Activated CD8-positive, alpha-beta memory T cell treated with anti-CD3 and anti-CD28 coated beads, Interleukin-2, amount 50 U/mL, for 1 hour (primary cell): ENCODE measurements around the gene ACER2.

Experiments used
- DNase-seq: peaks from one replicate; pipeline ENCODE4 v3.0.0-alpha.2; 2020; ENCODE audit errors: extremely low read depth

ACER2 gene

DNA sequence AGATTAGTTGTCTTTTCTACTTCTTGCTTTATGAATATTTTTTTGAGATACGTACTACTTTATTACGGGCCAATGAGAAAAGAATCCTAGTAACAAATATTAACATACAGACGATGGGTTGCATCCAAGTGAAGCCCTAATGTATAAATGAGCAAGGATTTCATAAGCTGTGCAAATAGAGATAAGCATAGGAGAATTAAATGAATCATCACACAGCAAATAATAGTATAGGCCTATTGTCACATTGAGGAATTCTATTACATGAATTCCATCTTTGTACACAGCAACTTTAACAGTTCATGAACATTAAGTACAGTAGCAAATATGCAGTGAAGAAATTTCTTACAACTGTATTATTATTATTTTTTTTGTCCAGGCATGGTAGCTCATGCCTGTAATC lies 78.0 kb downstream of the ACER2 start:
- no peak for DNase-seq

- DNase-seq: no peak
Observed at GRCh38 chr9:19488721-19489120, 79.9 kb downstream of the ACER2 start.

GRCh38 chr9:19490269-19490668 lies 81.5 kb downstream of the ACER2 start:
- no peak for DNase-seq

- DNase-seq: no peak
Observed at GRCh38 chr9:19490828-19491227, 82.0 kb downstream of the ACER2 start.

- no peak for DNase-seq
Observed at GRCh38 chr9:19492775-19493173, 84.0 kb downstream of the ACER2 start.

DNA sequence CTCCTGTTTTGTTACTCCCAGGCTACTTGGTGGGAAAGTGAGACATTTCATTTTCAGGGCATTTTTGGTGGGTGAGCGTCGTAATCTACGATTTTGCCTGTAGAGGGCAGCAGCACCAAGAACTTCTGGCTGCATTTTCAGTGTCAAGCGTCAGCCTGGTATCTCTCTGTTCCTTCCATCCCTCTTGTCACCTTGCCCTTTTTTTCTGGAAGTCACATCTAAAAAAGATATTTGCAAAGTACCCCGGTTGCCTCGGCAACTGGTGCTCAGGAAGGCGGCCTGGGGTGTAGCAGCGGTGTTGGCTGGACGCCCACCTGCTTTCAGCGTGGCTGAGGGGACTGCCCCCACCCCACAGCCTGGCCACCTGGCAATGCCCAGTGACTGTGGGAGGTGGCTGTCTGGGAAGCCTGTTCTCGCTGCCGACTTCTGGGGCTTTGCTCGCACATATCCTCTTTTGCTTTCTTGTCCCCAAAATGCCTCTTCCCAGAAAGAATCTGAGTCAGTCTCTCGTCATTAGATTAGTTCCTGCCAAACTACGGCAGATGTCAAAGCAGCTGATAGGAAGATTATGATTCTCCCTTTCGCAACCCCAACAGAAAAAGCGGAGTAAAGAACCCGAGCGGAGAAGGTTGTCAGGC lies 84.5 kb downstream of the ACER2 start:
- DNase-seq: no peak

GRCh38 chr9:19493876-19494275 lies 85.1 kb downstream of the ACER2 start:
- no peak for DNase-seq

- DNase-seq: no peak
Observed at GRCh38 chr9:19495186-19496028, 86.6 kb downstream of the ACER2 start.

DNA sequence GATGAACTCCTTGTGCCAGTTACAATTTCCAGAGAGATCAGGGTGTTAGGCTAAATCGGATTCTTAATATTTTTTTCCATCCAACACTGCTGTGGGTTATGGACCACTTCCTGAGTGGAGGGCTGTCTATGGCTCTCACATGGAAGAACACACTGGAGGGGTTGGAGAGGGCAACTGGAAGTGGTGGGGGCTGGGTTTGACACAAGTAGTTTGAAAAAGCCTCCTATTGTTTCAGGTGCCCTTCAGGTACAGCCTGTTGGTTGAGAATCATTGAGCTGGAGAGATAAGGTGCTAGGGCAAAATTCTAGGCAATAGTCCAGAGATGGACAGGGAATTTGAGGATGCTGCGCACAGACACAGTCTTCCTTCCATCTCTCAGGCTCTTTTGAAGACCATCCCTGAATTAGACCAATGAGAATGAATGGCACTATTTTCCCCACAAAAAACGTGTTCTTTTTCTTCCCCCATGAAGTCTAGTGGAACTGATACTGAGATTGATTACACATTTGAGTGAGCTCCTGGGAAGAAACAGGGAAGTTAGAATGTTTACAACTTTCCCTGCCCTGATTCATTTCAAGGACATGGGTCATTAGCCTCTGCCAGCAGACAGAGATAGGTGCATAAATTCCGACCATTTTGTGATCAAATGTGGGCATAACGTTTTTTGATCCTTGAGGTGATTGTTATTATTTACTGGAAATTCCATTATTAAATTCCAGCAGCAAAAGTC lies 87.7 kb downstream of the ACER2 start:
- DNase-seq: no peak

GRCh38 chr9:19497276-19497675 lies 88.5 kb downstream of the ACER2 start:
- no peak for DNase-seq

DNA sequence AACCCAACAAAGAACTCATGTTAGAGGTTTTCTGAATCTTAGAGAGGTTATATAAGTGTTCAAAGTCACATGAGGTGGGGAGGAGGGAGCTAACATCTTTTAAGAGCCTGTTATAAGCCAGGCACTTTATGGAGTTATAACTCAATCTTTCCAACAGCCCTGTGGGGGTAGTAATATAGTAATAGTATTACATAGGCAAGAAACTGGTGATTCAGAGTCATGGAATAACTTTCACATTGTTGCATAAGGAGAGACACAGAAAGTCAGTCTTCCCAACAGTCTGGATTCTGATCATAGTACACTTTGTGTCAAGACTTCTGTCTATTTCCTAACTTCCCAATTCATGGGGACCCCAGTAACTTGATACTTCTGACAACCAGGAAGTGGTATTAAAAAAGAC lies 89.2 kb downstream of the ACER2 start:
- no peak for DNase-seq
